ENCODE data around the gene TESK1.

TESK1 gene

GRCh38 chr9:35643046-35643445 is 38.0 kb downstream of the TESK1 start:
- in situ Hi-C loops (cut with HindIII; ENCODE audit: low sequenced_read_pairs), result no loop called here

GRCh38 chr9:35645736-35646135 is 40.7 kb downstream of the TESK1 start:
- in situ Hi-C loops (cut with HindIII; ENCODE audit: low sequenced_read_pairs), result loop anchor here (5.0 kb wide), 1 partner anchor 67 kb away; no protein-coding TSS in a partner anchor

GRCh38 chr9:35646153-35646532 is 41.1 kb downstream of the TESK1 start:
- in situ Hi-C loops (cut with HindIII; ENCODE audit: low sequenced_read_pairs), result loop anchor here (5.0 kb wide), 1 partner anchor 66 kb away; no protein-coding TSS in a partner anchor

GRCh38 chr9:35646533-35647265 is 41.6 kb downstream of the TESK1 start:
- in situ Hi-C loops (cut with HindIII; ENCODE audit: low sequenced_read_pairs), result loop anchor here (5.0 kb wide), 1 partner anchor 66 kb away; no protein-coding TSS in a partner anchor

DNA sequence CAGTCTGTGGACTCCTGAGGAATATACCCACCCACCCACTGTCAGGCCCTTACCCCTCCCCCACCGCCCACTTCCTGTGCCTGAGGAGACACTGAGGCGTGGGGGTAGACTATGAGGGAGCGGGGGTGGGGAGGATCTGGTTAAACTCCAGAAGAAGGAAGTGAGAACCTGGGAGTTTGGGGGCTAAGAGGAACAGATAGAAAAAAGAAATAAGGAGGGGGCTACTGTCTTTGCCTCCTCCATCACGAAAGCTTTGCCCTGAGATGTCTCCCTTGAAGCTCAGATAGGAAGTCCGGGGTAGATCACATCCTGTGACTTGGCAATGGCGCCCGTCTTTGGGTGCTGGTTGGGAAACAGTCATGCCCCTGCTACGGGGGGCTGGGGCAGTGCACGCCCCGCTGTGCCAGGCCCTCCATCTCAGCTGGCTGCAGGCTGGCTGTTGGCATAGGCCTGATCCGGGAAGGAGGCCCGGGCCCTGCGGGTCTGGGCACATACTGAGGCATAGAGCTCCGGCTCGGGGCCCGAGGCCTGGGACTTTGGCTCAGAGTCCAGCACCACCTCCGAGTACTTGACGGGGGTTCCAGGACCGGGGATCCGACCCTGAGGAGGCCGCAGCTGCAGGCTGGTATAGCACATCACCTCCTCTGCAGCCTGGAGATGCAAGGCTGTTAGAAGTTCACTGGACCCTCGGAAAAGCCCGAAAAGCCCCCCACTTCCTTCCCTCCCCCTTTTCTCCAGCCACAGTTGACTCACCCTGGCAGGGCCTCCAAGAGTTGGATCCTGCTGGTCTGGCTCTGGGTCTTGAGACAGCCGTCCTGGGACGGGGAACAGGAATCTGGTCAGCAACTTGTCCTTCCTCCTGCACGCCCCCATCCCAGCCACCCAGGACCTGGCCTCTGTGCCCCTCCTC is 44.6 kb downstream of the TESK1 start:
- in situ Hi-C loops (cut with HindIII; ENCODE audit: low sequenced_read_pairs), result loop anchor here (5.0 kb wide), 1 partner anchor 63 kb away; no protein-coding TSS in a partner anchor

DNA sequence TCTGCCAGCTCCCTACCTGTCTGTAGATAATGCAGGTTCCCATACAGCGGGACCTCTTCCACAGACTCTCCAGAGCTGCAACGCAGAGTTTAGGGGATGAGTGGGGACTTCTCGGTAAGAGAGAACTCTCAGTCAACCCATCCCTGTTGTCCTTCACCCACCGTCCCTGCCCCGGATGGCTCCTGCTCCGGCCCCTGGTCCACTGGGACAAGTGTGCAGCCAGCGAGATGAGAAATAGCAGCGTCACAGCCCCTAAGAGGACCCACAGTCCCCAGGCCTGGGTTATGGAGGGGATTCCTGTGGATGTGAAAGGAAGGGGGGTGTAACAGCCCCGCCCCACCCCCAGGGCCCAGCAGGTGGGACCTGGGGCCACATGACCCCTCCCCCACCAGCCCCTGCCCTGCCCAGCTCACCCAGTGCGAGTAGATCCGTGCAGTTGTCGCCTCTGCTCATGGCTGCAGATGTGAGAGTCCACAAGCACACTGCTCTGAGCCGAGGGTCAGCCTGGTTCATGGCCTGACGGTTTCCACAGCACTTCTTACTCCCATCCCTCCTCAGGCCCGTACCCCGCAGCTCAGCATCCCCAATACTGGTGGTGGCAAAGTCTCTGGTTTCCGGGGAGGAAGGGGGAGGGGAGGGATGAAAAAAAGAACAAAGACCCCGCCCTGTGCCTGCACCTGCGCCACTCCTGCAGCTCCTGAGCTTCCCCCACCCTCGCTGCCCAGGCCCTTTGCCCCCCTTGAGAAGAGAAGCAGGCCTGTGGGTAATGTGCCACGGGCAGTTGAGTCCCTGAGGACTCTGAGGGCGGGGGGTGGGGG is 45.5 kb downstream of the TESK1 start, which contains the start of gene SIT1:
Gene SIT1, minus strand, starts transcription at position 591 of the 818 bp plus-strand sequence. Its CDS starts 78 bp downstream, at position 513.
- in situ Hi-C loops (cut with HindIII; ENCODE audit: low sequenced_read_pairs), result no loop called here

DNA sequence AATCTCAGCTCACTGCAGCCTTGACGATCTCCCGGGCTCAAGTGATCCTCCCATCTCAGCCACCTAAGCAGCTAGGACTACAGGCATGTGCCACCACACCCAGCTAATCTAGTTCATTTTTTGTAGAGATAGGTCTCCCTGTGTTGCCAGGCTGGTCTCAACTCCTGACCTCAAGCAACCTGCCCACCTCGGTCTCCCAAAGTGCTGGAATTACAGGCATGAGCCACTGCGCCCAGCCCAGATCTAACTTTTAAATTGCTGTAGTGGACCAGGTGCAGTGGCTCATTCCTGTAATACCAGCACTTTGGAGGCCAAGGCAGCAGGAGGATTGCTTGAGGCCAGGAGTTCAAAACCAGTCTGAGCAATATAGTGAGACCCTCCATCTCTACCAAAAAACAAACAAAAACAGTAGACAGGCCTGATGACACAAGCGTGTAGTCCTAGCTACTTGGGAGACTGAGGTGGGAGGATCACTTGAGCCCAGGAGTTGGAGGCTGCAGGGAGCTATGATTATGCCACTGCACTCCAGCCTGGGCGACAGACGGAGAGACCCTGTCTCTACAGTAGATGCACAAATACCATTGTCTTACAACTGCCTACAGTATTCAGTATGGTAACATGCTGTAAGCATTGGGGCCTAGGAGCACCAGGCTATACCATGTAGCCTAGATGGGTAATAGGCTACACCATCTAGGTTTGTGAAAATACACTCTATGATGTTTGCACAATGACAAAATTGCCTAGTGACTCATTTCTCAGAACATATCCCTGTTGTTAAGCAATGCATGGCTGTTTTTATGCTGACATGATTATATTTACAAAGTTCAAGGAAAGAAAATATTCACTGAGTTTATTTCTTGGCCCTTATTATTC is 47.1 kb downstream of the TESK1 start:
- in situ Hi-C loops (cut with HindIII; ENCODE audit: low sequenced_read_pairs), result no loop called here

- in situ Hi-C loops (cut with HindIII; ENCODE audit: low sequenced_read_pairs), result no loop called here
These were observed 47.8 kb downstream of the TESK1 start for GRCh38 chr9:35652829-35653209.

DNA sequence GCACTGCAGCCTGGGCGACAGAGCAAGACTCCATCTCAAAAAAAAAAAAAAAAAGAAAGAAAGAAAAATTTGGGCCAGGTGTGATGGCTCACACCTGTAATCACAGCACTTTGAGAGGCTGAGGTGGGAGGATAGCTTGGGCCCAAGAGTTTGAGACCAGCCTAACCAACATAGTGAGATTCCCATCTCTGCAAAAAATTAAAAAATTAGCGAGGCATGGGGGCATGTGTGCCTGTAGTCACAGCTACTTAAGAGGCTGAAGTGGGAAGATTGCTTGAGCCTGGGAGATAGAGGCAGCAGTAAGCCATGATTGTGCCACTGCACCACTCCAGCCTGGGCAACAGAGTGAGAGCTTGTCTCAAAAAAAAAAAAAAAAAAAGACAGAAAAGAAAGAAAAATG is 48.5 kb downstream of the TESK1 start:
- in situ Hi-C loops (cut with HindIII; ENCODE audit: low sequenced_read_pairs), result no loop called here

DNA sequence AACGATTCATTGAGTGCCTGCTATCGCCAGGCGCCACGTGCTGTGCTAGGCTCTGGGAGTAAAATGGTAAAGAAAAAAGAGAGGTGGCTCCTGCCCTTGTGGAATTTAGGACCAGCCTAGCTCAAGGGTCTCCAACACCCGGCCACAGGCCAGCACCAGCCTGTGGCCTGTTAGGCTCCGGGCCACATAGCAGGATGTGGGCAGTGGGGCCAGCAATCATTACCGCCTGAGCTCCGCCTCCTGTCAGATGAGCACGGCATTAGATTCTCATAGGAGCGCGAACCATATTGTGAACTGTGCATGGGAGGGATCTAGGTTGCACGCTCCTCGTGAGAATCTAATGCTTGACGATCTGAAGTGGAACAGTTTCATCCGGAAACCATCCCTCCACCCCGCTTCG is 51.3 kb downstream of the TESK1 start:
- in situ Hi-C loops (cut with HindIII; ENCODE audit: low sequenced_read_pairs), result no loop called here

- in situ Hi-C loops (cut with HindIII; ENCODE audit: low sequenced_read_pairs), result no loop called here
These were observed 51.9 kb downstream of the TESK1 start for GRCh38 chr9:35656831-35657545.

DNA sequence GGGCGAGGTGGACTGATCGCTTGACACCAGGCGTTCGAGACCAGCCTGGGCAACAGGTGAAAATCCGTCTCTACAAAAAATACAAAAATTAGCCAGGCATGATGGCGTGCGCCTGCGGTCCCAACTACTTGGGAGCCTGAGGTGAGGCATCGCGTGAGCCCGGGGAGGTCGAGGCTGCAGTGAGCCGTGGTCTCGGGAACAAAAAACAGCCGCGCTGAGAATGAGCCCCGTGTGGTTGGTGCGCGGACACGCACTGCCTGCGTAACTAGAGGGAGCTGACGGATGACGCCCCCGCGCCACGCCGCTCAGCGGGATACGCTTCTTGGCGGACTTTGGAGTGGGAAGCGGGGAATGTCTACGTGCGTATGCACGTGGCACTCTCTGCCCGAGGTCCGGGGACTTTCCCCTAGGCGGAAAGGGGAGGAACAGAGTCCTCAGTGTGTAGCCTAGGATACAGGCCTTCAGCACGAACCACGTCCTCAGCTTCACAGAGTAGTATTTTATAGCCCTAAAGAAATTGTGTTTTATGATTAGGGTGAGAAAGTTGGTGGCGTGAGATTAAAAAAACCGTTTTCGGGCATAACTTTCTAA is 52.6 kb downstream of the TESK1 start, which contains the start of gene RMRP:
Gene RMRP, minus strand, starts transcription at position 474 of the 591 bp plus-strand sequence.
- in situ Hi-C loops (cut with HindIII; ENCODE audit: low sequenced_read_pairs), result no loop called here

DNA sequence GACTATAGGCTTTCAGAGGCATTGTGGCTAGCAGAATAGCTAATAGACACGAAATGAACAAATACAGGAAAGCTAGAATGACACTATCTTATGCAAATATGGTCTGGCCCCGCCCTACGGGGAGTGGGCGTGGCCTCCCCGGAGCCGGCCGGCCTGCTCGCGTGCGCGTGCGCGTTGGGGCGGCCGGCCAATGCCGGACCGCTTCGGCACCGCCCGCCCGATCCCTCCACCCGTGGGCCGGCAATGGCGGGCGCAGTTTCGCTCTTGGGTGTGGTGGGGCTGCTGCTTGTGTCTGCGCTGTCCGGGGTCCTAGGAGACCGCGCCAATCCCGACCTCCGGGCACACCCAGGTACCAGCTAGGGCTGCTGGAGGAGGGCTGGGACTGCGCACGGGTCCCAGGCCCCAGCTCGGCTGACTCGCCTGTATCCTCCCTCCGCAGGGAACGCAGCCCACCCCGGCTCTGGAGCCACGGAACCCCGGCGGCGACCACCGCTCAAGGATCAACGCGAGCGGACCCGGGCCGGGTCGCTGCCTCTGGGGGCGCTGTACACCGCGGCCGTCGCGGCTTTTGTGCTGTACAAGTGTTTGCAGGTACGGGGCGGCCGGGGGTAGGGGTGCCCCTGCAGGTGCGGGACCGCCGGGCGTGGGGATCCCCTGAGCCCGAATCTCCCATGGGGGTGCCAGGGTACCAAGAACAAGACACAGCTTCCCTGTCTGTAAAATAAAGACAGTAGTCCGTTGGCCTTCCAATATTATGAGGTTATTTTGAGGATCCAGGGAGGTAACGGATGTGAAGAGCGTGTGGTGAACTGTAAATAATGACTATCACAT is 53.3 kb downstream of the TESK1 start, which contains the start of gene CCDC107:
Gene CCDC107, plus strand, starts transcription at position 156 of the 831 bp plus-strand sequence. Its CDS starts 88 bp downstream, at position 244.
- in situ Hi-C loops (cut with HindIII; ENCODE audit: low sequenced_read_pairs), result no loop called here

DNA sequence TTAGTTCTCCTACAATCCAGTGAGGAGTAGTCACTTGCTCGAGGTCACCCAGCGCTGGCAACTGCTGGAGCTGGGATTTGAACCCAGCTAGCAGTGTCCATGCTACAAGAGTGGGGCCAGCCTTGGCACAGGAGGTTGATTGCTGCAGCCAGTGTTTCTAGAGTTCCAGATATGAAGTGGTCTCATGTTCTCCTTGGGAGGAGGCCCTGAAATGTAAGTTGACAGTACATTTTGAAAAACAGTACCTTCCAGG is 53.8 kb downstream of the TESK1 start:
- in situ Hi-C loops (cut with HindIII; ENCODE audit: low sequenced_read_pairs), result no loop called here

- in situ Hi-C loops (cut with HindIII; ENCODE audit: low sequenced_read_pairs), result no loop called here
These were observed 54.3 kb downstream of the TESK1 start for GRCh38 chr9:35659340-35659739.
